HL-60/S4 (cell line): ENCODE results near the gene PLXNB1.
"Not testable (repeated sequence)": the region's sequence is repeated elsewhere in the genome, so short reads cannot be mapped to it uniquely, and the experiment has no call there.

Experiments used
- in situ Hi-C: fragments of 300-500 bp; cut with MboI; formaldehyde crosslinking; loops from 2 replicates; pipeline ENCODE4 v1.14.3; 2022; ENCODE audit warnings: low sequenced_read_pairs

PLXNB1 gene

DNA sequence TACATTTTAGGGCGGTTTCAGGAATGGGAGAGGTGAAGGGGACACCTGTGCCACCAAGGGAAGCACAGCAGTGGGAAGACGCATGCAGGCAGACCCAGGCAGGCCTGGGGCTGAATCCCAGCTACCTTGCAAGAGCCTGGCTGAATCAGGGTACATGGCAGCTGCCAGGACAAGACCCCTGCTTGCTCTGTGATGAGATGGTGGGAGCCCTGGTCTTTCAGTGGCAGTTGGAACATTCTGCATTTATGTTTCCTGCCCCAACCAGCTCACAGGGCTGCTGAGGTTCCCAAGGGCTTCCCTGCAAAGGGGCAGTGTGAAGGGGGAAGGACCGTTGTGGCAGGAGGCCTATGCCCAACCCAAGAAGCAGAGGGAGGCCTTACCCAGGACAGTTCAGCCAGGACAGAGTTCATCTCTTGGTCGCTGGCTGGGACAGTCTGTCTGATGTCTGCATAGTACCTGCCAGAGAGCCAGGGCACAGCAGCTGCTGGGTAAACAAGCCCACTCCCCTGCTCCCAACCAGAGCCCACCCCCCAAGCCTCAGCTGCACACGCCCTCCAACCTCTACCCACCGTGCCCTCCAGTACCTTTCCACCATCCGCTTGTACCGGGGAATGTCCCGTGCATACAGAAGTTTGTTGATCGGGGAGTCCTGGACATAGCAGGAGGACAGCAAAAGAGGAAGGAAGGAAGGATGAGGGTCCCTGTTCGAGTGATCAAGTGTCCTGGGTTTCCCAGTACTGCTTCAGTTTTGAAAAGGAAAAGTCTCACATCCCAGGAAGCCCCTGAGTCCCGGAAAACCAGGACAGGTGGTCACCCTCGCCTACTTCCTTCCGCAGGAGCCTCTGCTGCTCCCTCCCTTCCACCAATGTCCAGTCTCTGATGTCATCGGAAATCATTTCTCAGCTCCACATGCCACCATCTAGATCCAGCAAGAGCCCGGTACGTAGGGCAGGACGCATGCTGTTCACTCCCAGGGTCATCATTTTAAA is 23.1 kb downstream of the PLXNB1 start:
- in situ Hi-C loops: no loop called here

DNA sequence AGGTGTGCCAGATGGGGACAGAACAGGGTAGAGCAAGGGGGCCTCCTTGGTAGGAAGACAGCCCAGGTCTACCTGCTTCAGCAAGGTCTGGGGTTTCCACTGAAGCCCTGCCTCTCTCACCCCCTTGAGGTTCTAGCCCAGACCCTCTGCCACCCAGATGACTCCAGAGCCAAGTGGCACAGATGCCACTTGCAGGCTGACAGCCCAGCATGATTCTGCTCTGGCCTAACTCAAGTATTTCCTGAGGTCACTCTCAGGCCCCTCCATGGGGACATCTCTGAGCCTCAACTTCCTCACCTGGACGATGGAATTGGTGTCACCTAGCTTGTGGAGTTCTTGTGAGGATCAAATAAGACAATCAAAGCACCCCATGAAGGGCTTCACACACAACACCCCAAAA is 23.9 kb downstream of the PLXNB1 start:
- in situ Hi-C loops: no loop called here

DNA sequence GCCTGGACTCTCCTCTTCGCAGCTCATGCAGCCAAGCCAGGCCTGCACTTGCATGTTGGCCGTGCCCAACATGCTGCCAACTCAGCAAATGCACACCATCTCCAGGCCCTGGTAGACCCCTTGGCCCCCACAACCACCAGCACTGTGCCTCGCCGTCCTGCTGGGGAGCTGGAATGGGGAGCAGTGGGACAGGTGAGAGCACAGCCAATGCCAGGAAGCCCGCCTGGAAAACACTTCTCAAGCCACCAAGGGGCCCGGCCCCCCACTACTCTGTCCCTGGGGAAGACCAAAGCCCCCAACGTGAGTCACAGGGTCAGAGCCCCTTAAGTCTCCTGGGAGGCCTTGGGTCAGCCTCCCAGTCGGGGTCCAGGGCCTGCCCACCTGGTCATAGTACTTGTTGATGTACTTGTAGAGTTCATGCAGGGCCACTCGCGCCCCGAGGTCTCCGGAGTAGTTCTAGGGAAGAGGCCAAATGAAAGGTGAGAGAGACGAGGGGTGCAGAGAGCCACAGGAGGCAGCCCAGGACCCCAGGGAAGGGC is 24.5 kb downstream of the PLXNB1 start:
- in situ Hi-C loops: no loop called here

DNA sequence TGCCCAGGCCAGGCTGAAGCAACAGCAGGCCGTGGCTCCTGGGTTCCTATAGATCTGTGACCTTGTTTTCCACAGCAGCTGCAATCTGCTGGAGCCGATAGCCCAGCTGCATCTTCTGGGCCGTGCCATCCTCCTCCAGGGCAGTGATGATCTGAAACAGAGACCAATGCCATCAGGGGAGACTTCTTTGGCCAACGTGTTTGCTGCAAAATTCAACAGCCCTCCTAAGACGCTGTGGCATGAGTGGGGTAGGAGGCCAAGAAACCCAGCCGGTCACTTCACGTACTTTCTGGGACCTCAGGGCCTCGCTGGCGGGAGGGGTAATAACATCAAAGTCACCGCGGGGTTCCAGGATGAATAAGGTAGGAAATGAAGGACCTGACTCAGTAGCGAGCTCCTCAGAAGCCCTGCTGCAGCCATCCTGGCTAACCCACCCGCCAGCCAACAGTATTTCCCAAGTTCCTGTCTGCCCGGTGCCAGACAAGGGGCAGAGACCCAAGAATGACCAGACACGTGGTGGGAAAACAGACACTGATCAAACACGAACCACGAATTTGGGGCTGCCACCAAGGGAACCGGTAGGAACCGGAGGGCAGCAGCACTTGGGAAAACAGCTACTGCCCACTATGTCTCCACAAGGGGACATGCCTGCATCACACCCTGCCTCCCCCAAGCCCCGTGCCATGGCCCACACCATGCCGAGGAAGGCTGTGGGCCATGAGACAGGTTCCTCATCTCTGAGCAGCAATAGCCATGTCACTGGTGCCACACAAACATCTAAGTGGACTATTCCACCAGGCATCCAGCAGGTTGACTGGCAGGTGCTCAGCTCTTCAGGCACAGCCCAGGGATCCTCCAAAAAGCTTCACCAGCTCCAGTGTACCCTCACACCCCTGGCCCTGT is 25.2 kb downstream of the PLXNB1 start:
- in situ Hi-C loops: no loop called here

DNA sequence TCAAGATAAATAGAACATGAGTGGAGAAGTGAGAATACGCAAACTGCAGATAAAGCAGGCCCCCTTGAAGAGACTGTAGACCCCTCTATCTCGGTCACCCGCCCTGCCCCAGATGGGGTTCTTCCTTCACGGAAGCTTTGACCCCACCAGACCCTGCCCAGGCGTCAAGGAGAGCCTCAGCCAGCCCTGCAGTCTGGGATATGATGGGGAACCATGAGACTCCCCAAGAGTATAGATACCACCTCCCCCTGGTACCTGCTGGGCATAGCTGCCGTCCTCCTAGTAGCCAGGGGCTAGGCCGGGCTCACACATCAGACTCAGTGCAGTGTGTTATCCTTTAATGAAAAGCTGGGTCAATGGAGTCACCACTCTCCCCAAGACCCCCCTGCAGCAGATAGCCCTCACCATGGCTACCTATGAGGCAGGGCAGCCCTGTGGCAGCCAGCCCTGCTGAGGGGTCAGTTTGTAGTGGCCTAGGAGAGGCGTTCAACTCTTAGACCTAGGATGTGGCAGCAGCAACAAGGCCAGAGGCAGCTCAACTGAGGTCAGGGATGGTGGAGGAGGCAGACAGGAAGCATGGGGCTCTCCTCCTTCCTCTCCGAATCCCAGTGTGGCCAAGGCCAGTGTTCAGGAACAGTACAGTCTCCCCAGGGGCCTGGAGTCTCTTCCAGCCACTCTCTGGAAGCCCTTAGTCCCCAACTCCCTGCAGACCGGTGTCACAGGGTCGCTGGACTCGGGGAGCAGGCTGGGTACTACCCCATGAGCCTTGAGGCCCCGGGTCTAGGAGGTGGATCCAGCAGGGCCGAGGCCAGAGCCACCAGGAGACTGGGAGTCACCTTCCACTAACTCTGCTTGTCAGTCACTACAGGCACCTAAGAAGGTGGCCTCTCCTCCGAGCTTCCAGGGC is 26.1 kb downstream of the PLXNB1 start:
- in situ Hi-C loops: no loop called here

DNA sequence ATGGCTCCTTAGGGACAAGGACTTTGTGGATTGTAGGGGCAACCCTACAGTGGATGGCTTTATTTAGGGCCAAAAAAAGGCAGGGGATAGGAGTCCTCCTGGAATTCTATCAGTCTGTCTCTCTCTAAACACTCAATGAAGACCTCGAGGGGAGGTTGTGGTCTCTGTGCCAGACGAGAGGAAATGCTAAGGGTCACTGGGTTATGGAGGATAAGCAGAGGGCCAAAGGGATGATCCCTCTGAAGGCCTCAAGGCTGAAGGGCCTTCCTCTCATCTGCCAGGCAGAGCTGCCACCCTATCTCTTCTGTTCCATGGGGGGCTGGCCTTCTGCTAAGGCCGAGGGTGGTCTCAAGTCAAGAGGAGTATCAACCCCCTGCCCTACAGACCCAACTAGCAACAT is 27.0 kb downstream of the PLXNB1 start:
- in situ Hi-C loops: no loop called here

DNA sequence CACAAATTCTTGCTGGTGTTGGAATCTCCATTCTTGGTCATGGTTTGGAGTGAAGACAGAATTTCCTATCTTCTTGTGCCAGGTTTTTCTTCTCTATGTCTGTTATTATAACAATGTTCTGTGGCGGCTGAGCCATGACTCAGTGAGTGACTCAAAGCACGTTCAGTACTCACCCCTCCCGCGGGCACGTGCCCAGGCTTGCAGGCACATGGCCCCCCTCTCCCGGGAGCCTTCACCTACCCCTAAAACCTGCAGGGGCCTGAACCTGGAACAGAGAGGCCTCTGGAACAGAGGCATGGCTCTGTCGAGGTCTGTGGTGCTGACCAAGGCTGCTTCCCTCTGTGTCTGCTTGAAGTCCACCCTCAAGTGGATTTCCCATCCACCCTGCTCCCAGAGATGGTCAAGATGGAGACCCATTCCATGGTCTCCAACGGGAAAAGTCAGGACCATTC is 27.6 kb downstream of the PLXNB1 start:
- in situ Hi-C loops: no loop called here

DNA sequence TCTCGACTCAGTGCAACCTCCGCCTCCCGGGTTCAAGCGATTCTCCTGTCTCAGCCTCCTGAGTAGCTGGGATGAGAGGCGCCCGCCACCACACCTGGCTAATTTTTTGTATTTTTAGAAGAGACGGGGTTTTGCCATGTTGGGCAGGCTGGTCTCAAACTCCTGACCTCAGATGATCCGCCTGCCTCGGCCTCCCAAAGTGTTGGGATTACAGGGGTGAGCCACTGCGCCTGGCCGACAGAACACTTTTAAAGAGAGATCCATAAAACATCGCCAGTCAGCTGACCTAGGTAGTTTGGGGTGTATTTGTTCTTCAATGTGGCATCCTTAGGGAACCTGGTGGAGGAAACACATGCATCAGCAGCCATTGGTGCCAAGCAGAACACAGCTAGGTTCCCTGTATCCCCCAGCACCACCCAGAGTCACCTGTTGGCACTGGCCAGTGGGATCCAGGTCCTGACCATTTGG is 28.4 kb downstream of the PLXNB1 start:
- in situ Hi-C loops: not testable (repeated sequence)

DNA sequence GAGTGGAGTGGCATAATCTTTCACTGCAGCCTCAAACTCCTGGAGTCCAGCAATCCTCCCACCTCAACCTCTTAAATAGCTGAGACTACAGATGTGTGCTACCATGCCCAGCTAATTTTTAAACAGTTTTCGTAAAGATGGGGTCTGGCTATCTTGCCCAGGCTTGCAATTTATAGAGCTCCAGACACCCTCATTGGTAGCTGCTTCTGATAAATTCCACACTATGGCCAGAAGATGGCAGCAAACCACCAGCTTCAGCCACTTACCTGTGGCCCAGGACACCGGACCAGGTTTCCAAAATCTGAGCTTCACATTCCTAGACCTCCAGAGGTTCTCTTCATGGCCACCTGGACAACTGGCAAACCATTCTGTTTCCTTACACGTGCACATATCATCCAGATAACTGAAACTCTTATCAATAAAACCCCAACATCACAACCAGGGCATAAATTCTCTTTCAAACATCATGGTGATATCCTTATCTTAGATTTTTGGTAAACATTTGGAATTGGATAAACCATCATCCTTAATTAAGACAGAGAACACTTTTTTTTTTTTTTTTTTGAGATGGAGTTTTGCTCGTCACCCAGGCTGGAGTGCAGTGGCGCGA is 29.0 kb downstream of the PLXNB1 start:
- in situ Hi-C loops: no loop called here

DNA sequence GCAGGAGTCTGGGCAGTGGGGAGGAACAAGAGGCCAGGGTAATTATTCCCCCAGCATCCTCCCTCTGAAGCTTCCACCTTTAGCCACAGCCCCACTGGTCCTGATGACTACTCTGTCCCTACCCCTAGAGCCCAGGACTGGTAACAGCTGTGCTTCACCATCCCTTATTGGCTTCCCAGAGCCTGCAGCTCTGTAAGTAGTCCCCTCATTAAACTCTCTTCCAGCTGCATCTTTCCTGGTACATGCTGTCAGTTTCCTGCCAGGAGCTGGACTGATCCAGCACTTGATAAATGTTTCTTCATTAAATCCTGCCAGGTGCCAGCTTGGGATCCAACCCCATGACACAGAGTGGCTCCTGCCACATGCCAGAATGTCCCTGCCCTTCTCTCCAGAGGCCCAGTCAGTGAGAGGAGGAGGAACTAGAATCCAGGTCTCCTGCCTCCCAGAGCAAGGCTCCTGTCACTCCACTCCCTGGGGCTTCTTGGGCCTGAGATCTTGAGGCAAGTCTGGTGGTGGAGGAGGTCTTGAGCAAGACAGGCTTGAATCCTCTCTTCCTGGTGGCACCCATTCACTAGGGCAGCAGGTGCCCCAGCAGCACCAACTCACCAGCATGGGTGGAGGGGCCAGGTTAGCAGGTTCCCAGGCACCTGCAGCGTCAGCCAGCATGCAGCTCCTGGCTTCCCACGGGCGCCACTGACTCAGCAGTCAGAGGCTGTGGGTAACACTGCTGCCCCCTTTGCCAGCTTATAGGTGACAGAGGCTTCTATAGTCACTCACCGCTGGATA is 30.3 kb downstream of the PLXNB1 start:
- in situ Hi-C loops: no loop called here

DNA sequence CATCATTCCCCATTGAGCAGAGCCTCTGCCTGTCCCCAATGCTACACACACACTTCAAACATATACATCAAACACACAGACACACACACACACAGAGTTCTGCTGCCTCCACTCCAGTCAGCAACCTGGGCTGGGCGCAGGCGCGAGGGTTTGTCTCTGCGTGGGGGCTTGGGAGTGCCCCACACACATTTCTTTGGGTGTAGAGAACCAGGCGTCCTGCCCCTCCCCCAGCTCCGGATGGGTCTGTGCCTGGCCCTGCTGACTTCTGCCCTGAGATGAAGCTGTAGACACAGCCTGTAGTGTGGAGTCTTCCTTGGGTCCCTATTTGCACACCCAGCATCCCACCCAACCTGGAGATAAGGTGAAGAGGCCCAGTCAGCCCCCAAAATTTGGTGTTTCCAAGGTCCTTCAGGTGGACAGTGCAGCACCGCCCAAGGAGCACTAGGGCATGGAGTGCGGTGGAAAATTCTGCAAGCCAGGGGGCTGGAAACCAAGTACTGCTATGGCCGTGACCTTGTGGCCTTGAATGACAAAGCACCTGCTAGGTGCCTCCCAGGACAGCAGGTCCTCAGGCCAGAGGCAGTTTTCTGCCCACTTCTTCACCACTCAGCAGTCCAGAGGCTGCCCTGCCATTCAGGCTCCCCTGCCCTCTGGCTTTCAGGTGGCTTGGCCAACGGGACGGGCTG is 31.0 kb downstream of the PLXNB1 start:
- in situ Hi-C loops: no loop called here

DNA sequence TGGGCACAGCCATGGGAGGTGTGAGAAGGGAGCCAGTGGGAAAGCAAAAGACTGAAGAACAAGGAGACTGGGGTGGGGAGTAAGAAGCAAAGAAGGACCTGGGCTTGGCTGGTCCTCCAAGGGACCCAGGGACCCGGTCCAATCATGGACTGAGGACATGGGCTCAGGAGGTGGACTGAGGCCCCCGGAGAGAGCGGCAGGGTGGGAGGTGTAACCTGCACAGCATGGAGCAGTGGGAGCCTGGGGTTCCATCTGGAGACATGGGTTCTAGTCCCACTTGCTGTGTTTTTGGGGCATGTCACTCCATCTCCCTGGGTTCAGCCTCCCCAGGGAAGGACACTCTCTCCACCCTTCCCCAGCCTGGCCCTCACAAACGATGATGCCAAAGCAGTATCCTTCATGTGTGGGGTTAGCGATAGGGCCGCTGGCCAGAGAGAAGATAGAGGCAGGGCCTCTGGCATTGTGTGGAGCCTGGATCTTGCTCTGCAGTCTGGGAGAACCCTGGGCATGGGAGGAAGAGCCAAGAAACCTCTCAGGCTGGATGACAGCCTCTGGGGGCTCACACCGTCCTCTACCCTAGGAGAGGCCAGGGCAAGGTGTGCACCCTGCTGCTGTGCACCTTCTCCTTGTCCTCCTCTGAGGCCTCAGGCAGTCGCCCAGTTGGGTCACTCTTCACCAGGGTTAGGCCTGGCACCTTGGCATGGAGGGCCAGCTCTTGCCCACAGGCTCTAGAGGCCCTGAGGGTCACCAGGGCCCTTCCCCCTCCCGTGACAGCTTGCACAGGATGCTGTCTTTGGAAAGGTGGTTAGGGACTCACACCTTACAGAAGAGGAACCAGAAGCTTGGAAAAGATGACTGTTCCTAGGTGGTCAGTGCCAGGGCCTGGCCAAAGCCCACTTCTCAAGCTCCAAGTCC is 31.9 kb downstream of the PLXNB1 start:
- in situ Hi-C loops: no loop called here

DNA sequence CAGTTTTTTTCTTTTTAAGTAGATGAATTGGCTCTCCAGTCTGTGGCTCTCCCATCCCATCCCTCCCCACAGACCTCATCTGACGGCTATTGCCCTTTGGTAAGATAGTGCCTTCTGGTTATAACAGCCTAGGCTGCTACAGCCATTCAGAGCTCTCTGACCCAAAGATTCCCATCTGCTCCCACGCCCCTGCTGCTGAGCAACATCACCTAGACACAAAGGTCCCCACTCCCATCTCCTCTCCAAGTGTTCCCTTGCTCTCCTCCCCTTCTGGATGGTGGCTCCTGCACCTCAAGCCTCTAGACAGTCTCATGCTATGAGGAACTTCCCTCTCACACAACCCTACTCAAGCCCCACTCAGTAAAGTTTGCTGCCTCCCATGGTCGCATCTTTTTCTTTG is 34.2 kb downstream of the PLXNB1 start:
- in situ Hi-C loops: no loop called here

DNA sequence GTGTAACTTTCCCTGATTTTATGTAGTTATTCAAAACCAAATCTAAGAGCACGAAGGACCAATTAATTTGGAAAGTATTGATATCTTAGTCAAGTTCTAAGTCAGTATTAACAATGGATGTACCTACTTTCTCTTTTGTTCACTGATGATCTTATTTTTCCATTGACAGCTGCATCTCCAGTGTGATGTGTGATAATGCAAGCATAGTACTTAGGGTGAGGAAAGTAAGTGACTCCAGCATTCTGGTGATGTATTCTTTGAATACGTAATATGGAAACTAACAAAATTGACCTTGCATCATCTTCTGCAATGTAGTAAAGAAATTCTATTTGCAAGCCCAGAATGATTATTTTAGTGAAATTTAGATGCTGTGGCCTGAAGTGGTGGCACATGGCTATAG is 35.5 kb downstream of the PLXNB1 start:
- in situ Hi-C loops: no loop called here

DNA sequence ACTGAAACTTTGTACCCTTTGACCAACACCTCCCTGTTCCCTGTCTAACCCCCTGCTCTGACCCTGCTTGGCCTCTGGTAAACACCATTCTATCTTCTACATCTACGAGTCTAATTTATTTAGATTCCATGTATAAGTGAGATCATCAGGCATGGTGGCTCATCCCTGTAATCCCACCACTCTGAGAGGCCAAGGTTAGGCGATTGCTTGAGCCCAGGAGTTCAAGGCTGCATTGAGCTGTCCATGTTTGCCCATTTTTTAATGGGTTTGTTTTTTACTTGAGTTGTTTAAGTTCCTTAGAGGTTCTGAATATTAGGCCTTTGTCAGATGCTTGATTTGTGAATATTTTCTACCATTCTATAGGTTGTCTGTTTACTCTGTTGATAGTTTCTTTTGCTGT is 40.9 kb downstream of the PLXNB1 start:
- in situ Hi-C loops: no loop called here

DNA sequence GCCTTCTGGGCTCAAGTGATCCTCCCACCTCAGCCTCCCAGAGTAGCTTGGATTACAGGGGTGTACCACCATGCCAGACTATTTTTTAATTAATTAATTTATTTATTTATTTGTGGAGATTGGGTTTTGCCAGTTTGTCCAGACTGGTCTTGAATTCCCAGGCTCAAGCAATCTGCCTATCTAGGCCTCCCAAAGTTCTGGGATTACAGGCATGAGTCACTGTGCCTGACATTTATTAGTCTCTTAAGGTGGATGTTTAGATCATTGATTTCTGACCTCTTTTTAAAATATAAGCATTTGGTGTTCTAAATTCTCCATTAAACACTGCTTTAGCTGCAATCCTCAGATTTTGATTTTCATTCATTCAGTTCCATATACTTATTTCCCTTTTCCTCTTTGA is 42.3 kb downstream of the PLXNB1 start:
- in situ Hi-C loops: no loop called here

DNA sequence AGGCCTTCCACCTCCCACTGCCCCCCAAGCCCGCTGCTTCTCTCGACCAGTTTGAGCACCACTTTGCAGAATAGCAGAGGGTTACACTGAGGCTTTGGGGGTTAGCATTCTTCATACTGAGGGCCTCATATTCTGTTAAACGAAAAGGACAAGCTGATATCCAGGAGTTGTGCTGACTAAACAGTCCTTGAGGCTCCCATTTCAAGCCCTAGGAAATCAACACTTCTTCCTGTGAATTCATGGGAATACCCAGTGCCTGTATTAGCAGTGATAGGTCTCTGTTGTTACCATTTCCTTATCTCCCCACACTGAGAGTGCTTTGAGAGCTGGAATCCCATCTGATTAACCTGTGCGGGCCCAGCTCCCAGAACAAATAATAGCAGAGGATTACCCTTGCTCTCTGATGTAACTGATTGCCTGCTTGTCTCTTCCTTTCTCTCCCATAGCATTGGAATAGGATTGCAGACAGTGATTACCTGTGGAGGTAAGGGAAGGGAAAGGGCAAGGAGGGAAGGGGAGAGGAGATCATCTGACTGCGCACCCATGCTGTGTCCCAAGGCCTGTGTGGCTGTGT is 56.9 kb downstream of the PLXNB1 start:
- in situ Hi-C loops: no loop called here
